ENCODE measurements around the gene BSCL2. TPM values are rescaled to one million over a fixed set of nuclear protein-coding genes. Genes with fewer than 3 reads are reported as not detected.
"Not testable (repeated sequence)": the region's sequence is repeated elsewhere in the genome, so short reads cannot be mapped to it uniquely, and the experiment has no call there.

BSCL2 gene
- total RNA-seq, 2 donors from 2014 or later: 36.5 to 65.5 TPM

DNA sequence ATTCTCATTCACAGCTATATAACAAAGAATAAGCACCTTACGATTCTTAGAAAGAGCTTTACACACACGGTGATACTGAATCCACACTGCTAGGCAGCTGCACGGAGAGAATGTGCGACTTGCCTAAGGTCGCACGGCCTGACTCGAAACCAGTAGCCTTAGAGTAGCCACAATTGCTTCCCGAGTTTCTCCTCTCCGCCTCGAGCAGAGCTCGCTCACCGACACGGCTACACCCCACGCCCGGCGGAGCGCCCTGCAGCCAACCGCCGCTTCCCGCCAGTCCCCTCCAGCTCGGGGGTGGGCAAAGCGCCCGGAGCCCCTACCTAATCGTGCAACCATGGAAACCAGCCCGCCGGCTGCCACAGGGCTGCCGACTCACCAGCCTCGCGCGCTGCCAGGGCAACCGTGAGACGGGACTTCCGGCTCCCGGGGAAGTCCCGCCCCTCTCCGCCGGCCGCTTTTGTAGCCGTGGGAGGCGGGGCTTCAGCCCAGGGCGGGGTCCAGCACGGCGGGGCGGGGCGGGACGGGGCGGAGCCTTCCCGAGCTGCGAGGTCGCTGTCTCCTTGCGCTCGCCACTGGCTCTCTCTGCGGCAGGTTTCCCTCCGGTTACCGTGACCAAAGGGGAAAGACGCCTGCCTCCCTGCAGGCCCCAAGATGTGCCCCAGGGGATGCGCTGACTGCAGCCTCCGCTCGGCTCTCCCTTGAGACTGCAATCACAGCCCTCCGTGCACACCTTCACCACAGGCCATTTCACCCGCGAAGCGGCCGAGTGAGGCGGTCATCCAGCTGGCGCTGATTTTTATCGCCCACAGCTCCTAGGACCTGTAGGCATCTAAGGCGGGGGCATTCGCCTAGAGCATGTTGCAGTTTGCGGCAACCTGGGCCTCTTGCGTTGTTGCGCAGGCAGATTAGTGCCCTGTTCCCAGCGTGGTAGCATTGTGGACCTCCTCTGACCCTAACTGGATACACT lies 1.1 kb downstream of the BSCL2 start:
- TF ChIP-seq, protein P1, sequence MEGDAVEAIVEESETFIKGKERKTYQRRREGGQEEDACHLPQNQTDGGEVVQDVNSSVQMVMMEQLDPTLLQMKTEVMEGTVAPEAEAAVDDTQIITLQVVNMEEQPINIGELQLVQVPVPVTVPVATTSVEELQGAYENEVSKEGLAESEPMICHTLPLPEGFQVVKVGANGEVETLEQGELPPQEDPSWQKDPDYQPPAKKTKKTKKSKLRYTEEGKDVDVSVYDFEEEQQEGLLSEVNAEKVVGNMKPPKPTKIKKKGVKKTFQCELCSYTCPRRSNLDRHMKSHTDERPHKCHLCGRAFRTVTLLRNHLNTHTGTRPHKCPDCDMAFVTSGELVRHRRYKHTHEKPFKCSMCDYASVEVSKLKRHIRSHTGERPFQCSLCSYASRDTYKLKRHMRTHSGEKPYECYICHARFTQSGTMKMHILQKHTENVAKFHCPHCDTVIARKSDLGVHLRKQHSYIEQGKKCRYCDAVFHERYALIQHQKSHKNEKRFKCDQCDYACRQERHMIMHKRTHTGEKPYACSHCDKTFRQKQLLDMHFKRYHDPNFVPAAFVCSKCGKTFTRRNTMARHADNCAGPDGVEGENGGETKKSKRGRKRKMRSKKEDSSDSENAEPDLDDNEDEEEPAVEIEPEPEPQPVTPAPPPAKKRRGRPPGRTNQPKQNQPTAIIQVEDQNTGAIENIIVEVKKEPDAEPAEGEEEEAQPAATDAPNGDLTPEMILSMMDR (IDR thresholded peaks at IDR 0.05): no peak
- H3K4me3 ChIP-seq: peak overlapping the region; percentile 71
- H3K4me1 ChIP-seq: peaks cover 8% of the 10 kb centered on the region
- H3K9ac ChIP-seq (ENCODE audit: low read depth in 2 of 2, low read length in 2 of 2): peak overlapping the region; percentile 64 to 95
- peak overlapping the region; percentile 82 for H3K27ac ChIP-seq
- H3K36me3 ChIP-seq: no peaks in the 10 kb centered on the region
- DNase-seq: peak; percentile 96
- H3K9me3 ChIP-seq: no peaks in the 10 kb centered on the region
- H3K27me3 ChIP-seq: no peaks in the 10 kb centered on the region
- intact Hi-C loops (cut with DNase I): no loop called here

GRCh38 chr11:62705413-62705812 lies 1.8 kb downstream of the BSCL2 start:
- no peak for DNase-seq
- Histone ChIP-seq H3K27ac (peak overlapping the region; percentile 82), H3K4me1 (peaks cover 8% of the 10 kb centered on the region), H3K9ac (ENCODE audit: low read depth in 2 of 2, low read length in 2 of 2) (peak overlapping the region; percentile 6 to 95), H3K27me3 (no peaks in the 10 kb centered on the region), H3K9me3 (no peaks in the 10 kb centered on the region), H3K4me3 (peak overlapping the region; percentile 71), H3K36me3 (no peaks in the 10 kb centered on the region)
- TF ChIP-seq, protein P1 (IDR thresholded peaks at IDR 0.05): no peak
- intact Hi-C loops (cut with DNase I): no loop called here

GRCh38 chr11:62703921-62704320 lies 3.3 kb downstream of the BSCL2 start:
- H3K9ac ChIP-seq (ENCODE audit: low read depth in 2 of 2, low read length in 2 of 2); intact Hi-C loops (cut with DNase I); H3K4me1 ChIP-seq; H3K27ac ChIP-seq; H3K4me3 ChIP-seq; H3K9me3 ChIP-seq; H3K36me3 ChIP-seq; DNase-seq; H3K27me3 ChIP-seq: not testable (repeated sequence)

DNA sequence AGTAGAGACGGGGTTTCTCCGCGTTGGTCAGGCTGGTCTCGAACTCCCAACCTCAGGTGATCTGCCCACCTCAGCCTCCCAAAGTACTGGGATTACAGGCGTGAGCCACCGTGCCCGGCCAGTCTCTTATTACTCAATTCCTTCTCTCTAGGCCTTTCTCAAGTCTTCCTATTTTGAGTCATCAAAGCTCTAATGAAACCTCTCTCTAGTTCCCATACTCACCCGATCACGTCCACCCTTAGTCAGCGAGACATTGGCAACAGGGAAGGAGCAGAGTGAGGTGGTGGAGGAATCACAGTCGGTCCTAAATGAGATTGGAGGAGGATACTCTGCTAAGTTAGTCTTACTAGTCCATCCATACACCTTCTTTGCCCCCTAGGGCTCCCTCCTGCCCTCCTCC lies 5.0 kb downstream of the BSCL2 start:
- Histone ChIP-seq H3K4me1 (peaks cover 8% of the 10 kb centered on the region), H3K27me3 (no peaks in the 10 kb centered on the region), H3K9me3 (no peaks in the 10 kb centered on the region), H3K36me3 (no peaks in the 10 kb centered on the region), H3K27ac (no peak overlapping the region), H3K9ac (ENCODE audit: low read depth in 2 of 2, low read length in 2 of 2) (no peak overlapping the region), H3K4me3 (no peak overlapping the region)
- TF ChIP-seq, protein P1 (IDR thresholded peaks at IDR 0.05): no peak
- intact Hi-C loops (cut with DNase I): no loop called here
- DNase-seq: no peak

GRCh38 chr11:62694455-62695167 lies 12.6 kb downstream of the BSCL2 start:
- H3K9me3 ChIP-seq: no peaks in the 10 kb centered on the region
- no peaks in the 10 kb centered on the region for H3K4me1 ChIP-seq
- no peak overlapping the region for H3K4me3 ChIP-seq
- DNase-seq: peak; percentile 84
- intact Hi-C loops (cut with DNase I): loop anchor here (10.0 kb wide), 2 partner anchors 100 to 300 kb away; partner anchors contain the start of gene TUT1
- TF ChIP-seq, protein P1 (IDR thresholded peaks at IDR 0.05): peak; percentile 81
- H3K27me3 ChIP-seq: no peaks in the 10 kb centered on the region
- H3K36me3 ChIP-seq: no peaks in the 10 kb centered on the region
- no peak overlapping the region for H3K9ac ChIP-seq (ENCODE audit: low read depth in 2 of 2, low read length in 2 of 2)
- H3K27ac ChIP-seq: no peak overlapping the region

DNA sequence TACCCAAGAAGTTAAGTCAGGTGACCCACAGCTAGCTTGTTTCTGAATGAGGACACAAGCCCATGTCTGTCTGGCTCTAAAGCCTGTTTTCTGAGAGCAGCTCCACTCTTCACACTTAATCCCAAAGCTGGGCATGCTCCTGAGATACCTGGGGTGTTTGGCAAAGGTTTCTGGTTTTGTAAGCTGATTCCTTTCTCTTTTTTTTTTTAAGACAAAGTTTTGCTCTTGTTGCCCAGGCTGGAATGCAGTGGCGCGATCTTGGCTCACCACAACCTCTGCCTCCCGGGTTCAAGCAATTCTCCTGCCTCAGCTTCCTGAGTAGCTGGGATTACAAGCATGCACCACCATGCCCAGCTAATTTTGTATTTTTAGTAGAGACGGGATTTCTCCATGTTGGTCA lies 13.6 kb downstream of the BSCL2 start:
- not testable (repeated sequence) for H3K9ac ChIP-seq (ENCODE audit: low read depth in 2 of 2, low read length in 2 of 2); H3K4me3 ChIP-seq; H3K27ac ChIP-seq; H3K27me3 ChIP-seq; H3K9me3 ChIP-seq; H3K36me3 ChIP-seq; H3K4me1 ChIP-seq; DNase-seq
- intact Hi-C loops (cut with DNase I): loop anchor here (10.0 kb wide), 2 partner anchors 99 to 299 kb away; partner anchors contain the start of gene TUT1

Data from colonic mucosa (tissue), 4 donors.